Ammon's horn (tissue), 1 donor: ENCODE measurements around the gene ASB13.
"Not testable (repeated sequence)": the region's sequence is repeated elsewhere in the genome, so short reads cannot be mapped to it uniquely, and the experiment has no call there.

Source experiments
- DNase-seq: peaks from one replicate; pipeline ENCODE4 v3.0.0-alpha.2; 2016; ENCODE audit warnings: low spot score

ASB13 gene

DNA sequence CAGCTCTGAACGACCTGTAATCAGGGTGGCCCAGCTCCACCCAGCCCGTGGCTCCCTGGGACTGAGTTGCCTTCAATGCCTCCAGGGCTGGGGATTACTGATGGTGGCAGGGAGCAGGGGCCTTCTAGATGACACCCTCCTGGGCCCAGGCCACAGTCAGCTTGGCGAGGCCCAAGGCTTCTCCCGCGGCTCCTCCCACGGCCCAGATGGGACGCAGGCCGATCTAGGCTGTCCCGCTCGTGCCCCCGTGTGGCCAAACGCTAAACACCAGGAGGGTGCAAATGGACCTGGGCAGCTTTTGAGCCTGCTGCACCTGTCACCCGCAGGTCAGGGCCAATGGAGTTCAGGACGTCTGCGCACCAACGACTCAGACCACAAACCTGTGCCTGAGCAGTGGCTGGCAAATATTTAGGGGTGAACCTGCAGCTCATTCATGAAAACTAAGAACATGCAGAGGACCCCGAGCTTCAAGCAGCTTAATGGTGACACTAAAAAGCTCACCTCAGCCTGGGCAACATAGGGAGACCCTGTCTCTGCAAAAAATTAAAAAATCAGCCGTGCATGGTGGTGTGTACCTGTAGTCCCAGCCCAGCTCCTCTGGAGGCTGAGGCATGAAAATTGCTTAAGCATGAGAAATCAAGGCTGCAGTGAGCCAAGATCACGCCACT lies 43.2 kb downstream of the ASB13 start:
- peak; percentile 86 for DNase-seq

DNA sequence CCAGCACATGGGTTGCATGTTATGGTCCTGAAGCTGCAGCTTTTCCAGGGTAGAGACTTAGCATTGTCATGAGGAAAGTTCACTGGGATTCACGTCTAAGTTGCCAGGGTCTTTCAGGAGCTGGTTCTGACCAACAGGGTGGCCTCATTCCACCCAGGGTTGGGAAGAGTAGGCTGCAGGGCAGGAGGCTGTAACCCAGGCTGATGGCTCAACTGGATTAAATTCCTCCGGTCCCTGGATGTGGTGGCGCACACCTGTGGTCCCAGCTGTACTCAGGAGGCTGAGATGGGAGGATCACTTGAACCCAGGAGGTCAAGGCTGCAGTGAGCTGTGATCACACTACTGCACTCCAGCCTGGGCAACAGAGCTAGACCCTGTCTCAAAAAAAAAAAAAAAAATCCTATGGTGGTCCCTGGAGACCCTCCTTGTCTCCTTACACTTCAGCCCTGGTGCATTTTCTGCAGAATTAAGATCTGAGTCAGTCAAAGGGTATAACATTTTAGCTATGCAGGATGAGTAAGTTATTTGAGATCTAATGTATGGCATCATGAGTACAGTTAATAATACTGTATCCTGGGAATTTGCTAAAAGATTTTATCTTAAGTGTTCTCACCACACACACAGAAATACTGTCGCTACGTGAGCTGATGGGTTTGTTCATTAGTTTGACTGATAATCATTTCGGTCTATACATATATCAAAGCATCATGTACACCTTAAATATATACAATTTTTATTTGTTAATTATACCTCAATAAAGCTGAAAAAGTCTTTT lies 44.0 kb downstream of the ASB13 start:
- no peak for DNase-seq

DNA sequence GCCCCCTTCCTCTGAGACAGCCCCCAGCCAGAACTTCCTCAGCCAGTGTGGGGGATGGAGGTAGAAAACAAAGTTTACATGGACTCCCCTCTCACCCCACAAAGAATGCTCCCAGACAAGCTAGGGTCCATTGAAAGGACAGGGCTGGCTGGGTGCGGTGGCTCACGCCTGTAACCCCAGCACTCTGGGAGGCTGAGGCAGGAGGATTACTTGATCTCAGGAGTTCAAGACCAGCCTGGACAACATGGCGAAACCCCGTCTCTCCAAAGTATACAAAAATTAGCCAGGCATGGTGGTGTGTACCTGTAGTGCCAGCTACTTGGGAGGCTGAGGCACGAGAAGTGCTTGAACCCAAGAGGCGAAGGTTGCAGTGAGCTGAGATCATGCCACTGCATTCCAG lies 45.0 kb downstream of the ASB13 start:
- not testable (repeated sequence) for DNase-seq

DNA sequence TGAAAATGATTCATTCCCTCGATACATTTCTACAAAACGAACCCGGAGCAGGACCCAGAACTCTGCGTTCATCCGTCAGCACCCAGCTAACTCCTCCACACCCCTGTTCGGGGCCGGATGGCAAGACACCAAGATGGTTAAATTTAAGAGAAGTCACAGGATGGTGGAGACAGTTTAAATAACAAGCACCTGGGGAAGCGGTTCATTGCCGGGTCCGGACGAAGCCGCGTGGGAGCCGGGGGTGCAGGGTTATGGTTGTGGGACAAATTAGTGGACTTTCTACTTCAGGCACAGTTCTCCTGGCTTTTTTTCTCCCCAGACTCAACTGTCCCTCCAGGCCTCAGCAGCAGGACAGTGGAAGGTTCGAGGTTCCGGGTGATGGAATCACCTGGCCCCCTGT lies 45.4 kb downstream of the ASB13 start:
- no peak for DNase-seq

DNA sequence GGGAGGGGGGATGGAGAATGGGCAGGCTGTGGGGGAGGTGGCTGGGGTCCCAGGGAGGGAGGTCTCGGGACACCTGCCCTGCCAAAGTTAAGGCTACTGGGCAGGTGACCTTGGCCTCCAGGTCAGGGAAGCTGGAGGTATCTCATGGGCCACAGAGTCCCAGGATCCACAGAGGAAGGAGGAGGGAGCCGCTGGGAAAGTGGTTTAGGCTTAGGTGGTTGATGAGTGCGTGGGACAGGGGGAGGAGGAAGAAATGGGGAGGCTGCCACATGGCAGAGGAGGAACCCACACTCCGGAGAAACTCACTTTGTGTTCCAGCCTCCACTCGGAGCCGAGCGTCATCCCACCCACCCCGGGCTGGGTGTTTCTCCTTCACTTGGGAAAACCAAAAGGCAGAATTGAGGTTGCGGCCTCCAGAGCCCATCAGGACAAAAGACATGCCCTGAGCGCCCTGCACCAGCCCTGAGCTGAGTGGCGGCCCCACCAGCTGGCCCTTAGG lies 46.1 kb downstream of the ASB13 start:
- DNase-seq, result no peak

DNA sequence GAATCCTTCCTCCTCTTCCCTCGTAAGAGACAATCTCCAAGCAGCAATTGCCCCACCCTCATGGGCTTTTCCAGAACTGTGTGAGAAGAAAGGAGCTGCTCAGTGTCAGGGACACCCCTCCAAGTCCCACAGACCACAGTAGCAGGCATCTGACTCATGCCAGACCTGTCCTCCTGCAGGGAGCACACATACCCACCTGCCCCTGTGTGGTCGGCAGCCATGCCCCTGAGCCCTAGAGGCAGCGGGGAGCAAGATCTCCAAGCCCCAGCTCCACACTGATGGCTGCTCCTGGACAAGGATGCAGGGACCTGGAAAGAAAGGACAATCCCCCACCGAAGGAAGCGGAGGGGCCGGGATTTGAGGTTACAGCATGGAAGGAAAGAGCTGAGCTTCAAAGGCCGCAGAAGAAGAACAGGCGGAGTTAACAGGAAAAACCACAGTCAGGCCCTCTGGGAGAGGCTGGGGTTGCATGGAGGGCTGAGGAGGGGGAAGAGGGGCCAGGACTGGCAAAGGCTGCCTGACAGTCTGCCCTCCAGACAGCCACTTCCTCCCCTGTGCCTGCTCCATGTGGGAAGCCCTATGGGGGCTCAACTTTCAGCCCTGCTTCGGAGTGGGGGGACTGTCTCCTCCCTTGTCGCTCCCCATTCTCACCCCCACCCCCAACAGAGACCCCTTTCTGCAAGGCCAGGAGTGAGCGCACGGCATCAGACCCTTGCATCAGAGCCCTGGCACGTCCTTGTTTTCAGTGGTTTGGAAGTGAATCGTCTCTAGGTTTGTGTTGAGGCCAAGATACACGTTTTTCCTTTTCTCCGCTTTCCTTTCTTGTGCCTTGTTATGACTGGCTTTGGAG lies 46.8 kb downstream of the ASB13 start:
- DNase-seq, result no peak

DNA sequence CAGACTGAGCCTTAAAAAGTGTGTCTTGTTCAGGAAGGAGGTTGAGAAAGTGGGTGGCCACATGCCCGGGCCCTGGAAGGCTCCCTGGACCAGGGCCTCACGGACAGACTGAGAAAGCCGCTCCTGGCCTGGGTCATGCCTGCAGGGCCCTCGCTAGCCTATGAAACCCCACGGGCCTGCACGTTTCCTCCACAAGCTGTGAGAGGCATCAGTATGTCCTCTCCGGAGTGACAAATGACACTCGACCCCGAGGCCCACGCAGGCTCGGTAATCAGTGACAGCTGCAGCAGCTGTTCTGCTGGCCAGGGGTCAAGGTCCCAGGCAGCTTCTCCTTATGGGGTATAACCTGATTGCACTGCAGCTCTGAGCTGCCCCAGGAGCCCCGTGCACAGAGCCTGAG lies 47.6 kb downstream of the ASB13 start:
- DNase-seq, result no peak

DNA sequence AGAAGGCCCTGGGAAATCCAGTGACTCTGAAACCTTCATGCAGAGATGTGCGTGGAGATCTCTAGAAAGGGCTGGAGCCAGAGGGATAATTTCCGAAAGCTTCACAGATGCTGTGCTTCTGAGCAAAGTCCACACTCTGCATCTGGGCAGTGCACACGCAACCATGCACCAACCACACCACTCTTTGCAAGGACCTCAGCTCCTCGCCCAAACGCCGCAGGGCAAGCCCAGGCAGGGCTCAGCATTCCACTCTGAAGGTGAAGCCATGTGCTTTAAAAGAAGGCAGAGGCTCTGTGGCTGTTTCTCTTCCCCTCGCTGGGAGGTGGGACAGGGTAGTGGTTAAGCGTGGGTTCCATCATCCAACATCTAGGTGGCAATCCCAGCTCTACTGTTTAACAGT lies 48.4 kb downstream of the ASB13 start:
- DNase-seq, result no peak

DNA sequence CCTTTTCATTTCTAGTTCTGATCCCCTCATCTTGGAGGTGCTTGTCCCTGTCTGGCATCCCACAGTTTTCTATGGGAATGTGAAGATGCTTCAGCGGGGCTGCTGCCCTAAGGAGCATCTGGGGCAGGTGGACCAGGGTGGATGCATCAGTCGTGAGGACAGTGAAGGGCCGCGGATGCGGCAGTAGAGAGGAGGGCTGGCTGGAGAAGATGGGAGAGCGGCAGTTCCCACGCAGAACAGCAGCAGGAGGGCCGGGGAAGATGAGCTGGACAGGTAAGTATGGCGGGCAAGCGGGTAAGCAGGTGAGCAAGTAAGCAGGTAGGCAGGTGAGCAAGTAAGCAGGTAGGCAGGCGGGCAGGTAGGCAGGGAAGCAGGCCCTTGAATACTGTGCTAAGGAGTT lies 48.9 kb downstream of the ASB13 start:
- no peak for DNase-seq

DNA sequence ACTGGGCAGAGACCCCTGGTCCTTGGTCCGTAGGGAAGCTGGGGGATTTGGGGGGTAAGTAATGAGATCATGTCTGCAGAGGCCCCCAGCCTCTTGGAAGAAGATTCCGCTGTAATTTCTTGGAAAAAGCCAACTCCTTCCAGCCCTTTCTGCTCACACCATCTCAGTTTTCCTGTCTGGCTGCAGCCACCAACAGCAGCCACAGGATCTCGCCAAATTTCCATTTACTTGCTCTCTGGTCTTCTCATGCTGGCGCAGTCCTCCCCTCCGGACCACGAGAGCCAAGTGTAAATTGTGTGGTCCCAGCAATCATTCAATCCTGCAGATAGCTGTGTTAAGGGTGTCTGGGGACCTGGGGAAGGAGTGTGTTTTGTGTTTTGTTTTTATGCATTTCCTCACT lies 49.6 kb downstream of the ASB13 start:
- no peak for DNase-seq

DNA sequence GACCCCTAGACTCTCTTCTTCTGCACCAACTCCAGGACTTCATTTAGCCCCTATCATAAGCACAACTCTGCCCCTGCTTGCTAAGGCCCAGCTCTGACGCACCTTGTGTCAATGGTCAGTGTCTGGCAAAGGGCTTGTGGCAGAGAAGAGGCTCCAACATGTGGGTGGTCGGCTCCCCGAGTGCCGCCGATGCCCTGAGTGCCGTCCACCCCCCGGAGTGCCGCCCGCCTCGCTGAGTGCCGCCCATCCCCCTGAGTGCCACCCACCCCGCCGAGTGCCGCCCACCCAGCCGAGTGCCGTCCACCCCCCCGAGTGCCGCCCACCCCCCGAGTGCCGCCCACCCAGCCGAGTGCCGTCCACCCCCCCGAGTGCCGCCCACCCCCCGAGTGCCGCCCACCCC lies 50.3 kb downstream of the ASB13 start:
- no peak for DNase-seq

DNA sequence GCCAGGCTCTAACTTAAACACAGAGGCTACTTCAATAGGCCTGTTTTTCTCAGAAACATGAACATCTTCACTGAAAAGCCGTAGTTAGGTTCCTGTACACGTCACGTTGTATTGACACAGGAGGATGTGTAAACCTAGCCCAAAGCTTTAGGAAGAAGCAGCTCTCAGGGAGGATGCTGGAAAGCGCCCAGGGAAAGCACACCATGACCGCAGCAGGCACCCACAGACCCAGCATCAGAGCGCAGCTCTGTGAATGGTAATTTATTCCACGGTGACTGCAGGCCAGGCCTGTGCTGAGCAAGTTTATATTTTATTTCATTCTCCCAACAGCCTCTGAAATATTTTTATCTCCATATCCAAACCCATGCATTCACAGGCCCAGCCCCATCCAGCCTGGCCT lies 51.1 kb downstream of the ASB13 start:
- DNase-seq, result no peak

DNA sequence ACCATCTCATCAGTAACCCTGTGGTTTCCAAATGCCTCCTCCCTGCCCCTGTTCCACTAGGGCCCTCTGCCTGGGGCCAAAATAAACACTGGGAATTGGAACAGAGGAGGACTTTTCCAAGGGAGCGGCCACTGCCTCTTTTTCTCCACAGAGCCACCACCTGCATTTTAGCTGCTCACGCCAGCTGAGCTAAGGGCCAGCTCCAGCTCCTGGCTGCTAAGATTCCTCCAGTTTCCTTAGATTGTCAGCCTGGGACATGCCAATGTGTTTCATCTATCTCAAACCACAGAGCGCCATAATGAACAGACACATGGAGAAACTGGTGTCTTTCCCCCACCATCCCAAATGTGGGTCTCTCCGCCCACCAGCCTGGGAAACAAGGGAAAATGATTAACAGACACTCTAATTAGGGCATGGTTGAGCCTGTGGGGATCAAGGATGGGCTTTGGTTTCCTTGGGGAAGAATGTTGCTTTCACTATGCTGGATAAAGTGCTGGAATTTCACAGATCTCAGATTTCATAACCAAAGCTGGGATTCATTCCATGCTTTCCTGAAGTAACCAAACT lies 52.2 kb downstream of the ASB13 start:
- DNase-seq, result no peak

DNA sequence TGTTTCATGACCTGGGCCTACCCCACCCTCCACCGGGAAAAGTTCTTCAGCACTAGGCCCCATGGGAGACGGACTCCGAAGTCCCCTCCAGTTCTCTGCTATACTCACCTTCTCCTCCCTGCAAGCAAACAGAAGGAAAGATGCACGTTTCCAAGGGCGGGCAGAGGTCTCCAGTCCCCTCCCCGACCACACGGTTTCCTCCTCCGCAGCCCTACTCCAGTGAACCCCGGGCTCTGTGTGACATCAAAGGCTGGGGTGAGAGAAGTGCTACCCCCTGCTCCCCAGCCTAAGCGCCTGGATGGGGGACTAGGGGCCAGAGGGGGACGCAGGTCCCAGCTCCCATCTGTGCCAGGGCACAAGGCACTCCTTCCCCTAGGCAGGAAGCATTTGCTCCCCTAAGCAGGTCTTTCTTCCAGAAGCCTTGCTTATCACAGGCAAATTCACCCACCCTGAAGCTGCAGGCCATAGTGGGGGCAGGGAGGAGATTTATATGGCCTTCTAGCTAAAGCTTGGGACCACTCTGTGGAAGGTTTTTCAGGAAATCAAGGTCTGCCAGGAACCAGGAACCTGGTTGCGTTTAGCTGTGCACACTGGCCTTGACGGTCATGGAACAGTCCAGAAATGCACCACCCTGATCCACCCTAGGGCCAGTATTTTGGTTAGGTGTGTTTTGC lies 52.8 kb downstream of the ASB13 start:
- no peak for DNase-seq

DNA sequence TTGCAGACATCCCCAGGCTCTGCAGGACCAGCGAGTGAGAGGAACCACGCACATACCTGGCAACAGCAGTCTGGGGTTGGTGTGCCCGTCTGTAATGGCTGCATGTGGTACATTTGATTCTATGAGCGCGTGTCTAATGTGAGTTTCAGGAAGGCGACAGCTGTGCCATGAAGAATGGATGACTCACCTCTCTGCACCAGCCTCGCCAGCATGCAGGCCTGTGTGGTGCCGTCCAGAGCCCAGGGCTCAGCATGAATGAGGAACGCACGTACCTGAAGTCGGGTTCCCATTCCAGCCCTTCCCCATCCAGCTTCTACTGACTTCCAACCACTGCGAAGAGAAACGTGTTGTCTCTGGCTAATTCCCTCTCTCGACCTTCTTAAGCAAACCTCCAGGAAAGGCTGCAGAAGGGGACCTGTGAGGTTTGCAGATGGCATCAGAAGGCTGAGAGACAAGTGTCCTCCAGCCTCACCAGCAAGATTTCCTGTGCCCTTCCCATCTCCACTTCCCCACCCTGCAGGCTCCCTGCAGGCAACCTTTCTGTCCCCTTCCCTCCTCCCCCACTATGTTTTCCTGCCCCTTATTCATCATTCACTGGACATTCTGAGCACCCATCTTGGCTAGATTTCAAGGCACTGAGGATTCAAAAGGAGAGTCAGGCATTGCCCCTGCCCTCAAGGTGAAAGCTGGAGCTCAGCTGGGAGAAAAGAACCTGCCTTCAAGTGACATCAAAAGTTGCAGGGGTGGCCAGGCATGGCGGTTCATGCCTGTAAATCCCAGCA lies 54.3 kb downstream of the ASB13 start:
- DNase-seq, result no peak

DNA sequence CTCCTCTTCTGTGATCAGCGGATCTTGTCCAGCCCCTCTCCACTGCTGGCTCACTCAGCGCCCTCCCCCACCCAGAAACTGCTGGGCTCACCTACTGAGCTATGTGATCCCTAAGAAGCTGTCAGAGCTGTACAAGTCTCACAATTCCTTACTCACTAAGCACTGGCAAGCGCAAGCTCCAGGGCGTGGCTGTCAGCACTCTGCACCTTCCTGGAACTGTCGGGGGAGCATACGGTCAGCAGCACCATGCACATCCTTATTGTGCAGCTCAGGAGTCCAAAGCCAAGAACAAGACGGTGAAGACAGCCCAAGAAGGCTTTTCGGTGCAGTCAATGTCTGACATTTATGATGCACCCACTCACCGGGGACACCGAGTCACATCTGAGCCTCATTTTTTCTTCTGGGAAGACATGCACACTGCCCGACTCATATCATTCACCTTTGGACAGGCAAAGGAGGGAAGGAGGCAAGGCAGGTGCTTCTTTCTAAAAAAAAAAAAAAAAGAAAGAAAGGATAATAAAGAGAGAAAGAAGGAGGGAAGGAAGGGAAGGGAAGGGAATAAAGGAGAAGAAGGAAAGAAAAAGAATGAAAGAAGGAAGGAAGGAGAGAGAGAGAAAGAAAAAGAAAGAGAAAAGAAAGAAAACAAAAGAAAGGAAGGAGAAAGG lies 56.3 kb downstream of the ASB13 start:
- no peak for DNase-seq

DNA sequence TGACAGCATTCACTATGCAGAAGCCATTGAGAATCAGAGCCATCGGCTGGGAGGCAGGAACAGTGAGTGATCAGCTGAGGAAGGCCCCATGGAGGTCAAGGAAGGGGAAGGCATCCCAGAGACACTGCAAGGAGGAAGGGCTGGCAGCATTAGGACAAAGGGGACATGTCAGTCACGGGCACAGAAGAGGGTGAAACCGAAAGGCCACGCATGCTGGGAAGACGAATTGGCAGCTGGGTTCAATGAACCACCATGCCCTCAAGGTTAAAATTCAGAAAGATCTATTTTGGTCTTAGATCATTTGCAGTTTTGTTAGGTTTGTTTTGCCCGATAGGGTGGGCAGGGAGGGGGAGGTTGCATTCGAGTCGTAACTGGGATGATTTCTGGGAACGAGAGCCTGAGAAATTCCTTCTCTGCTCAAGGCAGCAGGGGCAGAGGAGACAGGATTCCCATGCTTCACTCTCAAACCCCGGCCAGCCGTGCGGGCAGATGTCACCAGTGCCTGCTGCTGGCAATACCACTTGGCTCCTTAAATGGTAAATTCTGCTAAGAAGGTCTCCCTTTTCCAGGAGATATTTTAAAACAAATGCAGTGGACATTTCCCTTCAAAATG lies 57.7 kb downstream of the ASB13 start:
- DNase-seq, result no peak

DNA sequence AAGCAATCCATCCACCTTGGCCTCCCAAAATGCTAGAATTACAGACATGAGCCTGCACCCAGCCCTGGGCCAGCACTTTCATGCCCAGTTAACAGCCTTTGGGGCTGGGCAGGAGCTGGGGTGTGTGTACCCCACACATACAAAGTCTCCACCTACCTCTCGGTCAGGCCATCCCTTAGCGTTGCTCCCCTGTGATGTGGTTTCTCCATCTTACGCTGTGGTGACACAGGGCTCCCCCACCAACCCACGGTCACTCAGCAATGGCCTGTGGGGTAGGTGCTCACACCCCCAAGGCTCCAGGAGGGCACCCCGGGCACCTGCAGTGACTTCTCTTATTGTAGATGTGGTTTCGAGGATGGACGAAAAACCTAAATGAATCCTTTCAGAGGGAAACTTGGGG lies 58.8 kb downstream of the ASB13 start:
- no peak for DNase-seq

DNA sequence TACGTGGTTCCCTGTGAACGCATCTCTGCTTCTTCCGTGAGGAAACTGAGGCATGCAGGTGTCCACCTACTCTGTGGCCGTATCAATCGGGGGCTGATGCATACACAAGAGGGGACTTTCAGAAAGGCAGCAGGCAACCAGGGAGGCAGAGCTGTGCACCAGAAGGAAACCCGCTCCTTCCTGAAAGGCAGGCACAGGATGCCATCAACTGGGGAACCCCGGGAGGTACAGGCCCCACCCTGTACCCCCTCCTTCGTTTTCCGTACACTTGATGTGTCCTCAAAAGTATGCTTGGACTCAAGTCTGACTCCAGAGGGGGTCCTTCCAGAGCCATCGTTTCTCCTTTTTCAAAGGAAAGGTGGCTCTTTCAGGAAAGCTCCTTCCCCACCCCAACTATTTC lies 59.5 kb downstream of the ASB13 start:
- DNase-seq, result no peak

DNA sequence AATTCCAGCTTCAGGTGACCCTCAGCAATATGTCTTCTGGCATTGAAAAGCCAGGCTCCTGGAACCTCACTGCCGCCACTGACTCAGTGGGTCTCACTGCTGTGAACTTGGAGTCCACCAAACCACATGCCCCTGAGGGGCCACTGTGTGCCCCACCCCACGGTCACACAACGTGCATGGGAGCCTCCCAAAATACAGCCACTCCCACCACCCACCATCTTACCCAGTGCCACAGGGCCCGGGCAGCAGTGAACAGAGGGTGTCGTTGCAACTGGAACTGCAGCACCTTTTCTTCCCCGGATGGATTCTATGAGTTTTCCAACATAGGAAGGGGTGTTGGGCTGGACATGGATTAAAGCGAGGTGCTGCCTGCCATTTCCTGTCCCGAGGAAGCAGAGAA lies 60.1 kb downstream of the ASB13 start:
- no peak for DNase-seq
